ENCODE results near the gene RPL29.

Gene RPL29

DNA sequence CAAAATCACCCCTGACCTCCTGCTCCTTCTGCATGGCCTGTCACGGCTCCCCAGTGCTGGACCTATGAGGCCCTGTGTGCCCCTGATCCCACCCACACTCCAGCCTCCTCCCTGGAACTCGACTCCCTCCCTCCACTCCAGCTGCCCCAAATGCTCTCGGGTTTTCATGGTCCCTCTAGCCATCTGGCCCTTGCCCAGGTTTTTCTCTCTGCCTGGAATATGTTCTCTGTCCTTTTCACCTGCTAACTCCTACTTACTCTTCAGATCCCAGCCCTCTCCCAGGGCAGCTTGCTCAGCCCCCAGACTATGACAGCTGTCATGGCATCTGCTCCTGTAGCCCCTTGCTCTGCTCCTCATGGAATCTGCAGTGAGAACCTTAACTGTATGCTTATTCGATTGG lies 30.3 kb upstream of the RPL29 start:
- no peak for DNase-seq (ENCODE audit: low read depth, low spot score)

DNA sequence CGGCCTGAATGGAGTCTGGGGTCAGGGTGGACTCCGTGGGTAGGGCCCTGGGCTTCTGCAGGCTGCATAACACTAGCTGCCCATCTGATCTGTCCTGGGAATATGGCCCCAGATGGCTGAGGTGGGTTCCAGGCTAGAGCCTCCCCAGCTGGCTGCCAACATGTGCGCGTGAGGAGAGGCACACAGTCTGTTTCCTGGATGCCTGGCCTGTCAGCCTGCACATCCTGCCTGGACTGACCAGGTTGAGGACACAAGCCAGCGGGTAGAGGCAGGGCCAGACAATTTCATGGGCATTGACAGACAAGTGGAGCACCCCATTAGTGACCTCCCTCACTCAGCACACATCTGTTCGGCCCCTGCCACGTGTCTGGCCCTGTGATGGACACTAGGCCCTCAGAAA lies 29.8 kb upstream of the RPL29 start:
- no peak for DNase-seq (ENCODE audit: low read depth, low spot score)

DNA sequence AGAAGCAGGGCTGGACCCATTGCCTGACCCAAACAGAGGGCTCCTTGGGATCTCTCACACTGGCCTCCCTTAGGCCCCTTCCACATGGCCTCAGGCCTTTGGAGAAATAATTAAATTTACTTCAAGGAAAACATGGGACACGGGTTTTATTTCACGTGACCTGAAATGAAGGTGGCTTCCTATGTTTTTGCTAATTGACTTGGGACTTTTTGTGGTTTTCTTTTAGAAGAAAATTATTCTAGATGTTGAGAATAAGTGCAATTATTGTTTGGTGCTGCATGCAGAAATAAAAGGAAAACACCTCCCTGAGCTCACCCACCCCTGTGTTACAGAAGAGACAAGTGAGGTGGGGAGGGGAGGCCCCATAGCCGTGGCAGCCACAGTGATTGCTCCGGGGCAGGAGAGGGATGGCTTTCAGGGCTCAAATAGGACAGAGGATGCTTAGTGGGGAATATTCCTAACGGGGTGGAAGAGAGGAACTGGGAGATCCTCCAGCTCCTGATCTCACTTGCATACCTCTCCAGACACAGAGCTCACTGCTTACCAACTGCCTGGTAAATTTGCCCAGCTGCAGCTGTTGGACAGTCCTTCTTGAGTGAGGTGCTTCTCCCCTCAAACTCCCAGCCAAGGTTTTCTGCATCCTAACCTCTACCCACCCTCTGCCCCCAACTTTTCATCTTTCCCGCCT lies 29.2 kb upstream of the RPL29 start:
- no peak for DNase-seq (ENCODE audit: low read depth, low spot score)

DNA sequence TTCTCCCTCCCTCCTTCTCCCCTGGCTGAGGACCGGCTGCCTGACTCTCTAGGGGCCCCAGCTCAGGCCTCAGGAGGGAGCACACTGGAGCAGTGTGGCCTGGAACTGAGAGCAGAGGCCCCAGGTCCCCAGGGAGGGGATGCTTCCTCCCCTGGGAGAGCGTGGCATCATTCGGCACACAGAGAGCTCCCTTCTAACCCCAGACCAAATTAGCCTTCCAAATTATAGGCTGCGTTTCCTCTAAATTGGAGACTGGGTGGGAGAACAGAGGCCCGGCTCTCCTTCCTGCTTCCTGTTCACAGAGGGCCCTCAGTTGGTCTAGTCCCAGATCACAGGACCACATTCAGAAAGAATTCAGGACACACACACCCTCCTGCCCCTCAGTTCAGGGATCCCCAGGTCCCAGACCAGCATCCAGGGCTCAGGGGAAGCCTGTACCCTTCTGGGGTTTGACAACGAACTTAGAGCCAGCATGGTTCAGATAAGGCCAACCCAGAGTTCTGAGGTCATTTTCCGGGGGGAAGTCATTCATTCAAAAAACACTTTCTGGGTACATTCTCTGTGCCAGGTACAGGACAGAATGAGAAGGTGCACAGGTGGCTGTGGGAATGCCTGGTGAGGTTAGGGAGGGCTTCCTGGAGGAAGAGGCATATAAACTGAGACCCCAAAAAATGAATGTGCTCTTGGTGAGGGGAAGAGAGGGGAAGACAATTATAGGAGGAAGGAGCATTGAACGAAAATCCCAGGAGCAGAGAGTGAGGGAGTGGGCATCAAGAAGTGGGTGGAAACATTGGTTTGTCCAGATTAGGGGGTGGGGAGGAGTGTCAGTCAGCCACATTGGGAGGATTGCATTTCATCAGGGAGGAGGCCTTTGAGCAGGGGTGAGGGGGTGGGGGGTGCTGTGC lies 28.4 kb upstream of the RPL29 start:
- DNase-seq (ENCODE audit: low read depth, low spot score) = no peak

GRCh38 chr3:52023101-52023770 lies 27.5 kb upstream of the RPL29 start:
- DNase-seq (ENCODE audit: low read depth, low spot score) = no peak

DNA sequence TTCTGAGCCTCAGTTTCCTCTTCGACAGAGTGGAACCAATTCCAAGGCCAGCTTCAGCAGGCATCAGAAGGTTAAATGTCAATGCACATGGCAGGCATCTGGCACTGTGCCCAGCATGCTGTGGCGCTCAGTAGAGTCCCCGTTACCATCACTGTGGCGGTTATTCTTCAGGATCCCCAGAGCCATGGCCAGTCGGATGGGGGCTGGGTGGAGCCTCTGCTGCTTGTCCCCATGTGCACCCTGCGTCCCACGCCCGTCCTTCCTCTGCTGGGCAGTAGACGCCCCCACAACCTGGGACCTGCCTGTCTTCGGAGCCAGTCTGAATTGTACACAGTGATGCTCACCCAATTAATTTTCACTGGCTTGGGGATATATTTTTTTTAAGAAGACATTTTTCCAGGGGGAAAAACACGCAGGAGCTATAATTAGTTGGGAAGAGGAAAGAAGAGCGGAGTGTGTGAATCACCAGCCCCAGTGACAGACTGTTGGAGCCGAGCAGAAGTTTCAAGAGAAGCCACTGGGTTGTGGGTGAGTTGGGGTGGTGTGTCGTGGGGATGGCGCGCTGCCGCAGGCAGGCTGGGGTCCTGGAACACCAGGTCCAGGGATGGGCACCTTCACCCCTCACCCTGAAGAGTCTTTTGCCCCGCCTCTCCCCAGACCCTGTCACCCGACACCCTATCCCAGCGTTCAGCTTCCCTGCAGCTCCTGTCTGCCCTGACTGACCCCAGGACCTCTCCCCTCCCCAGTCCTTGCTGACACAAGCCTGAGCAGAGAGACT lies 26.8 kb upstream of the RPL29 start:
- DNase-seq (ENCODE audit: low read depth, low spot score) = no peak

- no peak for DNase-seq (ENCODE audit: low read depth, low spot score)
Observed at GRCh38 chr3:52021489-52022268, 26.0 kb upstream of the RPL29 start.

- DNase-seq (ENCODE audit: low read depth, low spot score) = no peak
Observed at GRCh38 chr3:52020796-52021195, 25.1 kb upstream of the RPL29 start.

DNA sequence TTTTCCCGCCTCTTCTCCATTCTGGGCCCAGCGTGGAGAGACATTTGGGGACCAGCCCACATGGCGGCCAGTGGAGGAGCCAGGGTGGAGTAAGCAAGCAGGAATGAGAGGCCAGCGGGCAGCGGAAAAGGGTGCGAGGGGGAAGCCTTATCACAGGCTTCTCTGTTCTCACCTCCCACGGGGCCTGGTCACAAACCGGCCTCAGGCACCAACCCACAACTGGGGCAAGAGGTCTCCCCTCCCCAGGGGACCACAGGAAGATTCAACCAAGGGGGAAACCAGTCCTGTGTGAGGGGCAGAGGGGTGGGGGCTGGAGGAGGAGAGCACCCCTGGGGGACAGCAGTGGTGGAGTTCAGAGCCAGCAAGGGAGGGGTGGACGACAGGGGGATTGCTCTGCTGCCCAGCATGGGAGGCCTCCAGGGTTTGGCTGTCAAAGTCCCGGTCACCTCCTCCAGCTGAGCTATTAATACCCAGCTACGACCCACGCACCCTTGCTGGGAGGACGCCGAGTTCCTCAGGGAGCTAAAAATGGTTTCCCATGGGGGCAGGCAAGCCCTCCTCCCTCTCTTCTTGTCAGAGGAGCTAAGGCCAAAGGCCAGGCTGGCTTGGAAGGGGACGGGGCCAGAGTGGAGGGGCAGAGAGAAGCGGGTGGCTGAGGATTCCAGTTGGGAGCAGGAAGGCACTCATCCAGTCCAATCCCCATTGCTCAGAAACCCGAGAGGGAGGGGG lies 23.8 kb upstream of the RPL29 start:
- no peak for DNase-seq (ENCODE audit: low read depth, low spot score)

GRCh38 chr3:52018319-52019000 lies 22.8 kb upstream of the RPL29 start:
- no peak for DNase-seq (ENCODE audit: low read depth, low spot score)

DNA sequence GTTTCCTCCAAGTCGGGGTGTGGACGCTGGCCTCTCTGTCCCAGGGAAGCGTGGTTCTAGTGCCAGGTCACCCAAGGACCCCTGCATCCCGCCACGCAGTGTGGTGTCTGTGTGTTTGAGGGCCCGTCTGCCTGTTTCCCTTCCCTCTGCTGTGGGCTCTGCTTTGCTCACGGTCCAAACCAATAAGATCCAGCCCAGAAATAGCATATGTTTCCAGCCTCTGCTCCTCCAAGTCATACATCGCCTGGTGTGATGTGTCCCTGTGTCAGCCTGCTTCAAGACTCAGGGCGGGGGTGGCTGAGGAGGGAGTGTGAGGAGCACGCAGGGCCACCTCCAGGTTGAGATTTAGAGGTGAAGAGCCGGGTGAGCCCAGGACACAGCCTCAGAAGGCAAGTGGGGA lies 21.9 kb upstream of the RPL29 start:
- no peak for DNase-seq (ENCODE audit: low read depth, low spot score)

GRCh38 chr3:52015438-52016228 lies 19.9 kb upstream of the RPL29 start:
- no peak for DNase-seq (ENCODE audit: low read depth, low spot score)

DNA sequence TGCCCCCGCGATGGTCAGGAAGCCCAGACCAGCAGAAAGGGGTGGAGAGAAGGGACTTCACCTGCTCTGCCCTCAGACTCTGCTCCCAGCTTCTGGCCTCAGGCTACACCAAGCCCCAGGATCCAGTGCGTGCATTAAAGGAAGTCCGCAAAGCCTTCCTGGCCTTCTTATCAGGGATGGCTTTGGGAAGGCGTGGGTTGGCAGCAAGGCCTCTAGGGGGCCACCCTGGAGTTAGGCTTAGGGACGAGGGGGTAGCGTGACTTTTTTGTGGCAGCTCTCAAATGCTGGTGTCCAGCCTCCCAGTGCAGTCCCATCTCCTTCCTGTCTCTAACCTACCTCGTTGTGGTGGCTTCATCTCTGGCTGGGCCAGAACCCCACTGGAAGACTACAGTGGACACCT lies 18.9 kb upstream of the RPL29 start:
- no peak for DNase-seq (ENCODE audit: low read depth, low spot score)

GRCh38 chr3:52013802-52014598 lies 18.3 kb upstream of the RPL29 start:
- DNase-seq (ENCODE audit: low read depth, low spot score) = no peak

DNA sequence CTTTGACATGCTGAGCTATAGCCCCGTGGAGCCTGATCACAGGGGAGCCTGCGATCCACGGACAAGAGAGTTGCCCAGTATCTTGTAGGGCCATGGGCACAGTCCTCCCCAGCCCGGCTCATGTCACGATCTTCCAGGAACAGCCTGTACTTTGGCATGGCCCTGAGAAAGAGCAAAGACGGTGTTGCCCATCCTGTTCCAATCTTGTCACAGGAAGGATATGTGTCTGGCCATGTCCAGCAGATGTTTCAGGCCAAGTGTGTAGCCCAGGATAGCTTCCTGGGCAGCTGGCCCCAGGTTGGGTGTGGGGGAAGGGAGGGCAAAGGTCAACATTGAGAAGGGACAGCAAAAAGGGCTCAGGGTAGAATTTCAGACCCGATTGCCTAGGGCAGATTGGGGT lies 17.0 kb upstream of the RPL29 start:
- no peak for DNase-seq (ENCODE audit: low read depth, low spot score)

- DNase-seq (ENCODE audit: low read depth, low spot score) = no peak
Observed at GRCh38 chr3:52010431-52010830, 14.7 kb upstream of the RPL29 start.

DNA sequence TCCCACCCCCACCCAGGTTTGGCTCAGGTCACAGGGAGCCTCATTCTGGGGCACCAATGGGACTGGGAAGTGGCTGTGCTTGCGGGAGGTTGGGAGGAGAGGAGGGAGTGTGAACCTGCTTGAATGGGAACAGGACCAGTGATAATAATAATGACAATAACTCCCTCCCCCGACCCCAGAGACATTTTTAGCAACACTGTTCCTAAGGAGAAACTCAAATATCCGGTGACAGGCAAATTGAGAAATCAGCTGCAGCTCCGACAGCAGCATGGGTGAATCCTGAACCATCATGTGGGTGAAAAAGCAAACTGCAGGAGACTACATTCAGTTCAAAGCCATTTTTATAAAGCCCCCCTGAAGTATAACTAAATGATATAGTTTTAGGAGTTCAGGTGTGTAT lies 11.6 kb upstream of the RPL29 start:
- no peak for DNase-seq (ENCODE audit: low read depth, low spot score)

DNA sequence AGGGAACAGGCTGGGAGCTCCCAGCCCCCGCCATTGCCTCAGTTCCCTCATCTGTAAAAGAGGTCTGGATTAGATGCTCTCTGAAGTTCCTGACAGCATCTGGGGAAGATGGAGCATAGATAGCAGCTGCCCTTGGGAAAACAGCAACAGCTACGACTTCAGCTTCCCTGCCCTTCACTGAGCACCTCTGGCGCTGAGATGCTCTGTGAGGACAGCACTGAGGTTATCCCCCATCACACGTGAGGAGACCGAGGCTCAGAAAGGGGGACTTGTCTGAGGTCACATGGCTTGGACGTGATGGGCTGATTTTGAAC lies 11.1 kb upstream of the RPL29 start:
- no peak for DNase-seq (ENCODE audit: low read depth, low spot score)
